Motor neuron (in vitro differentiated cells): Measurements from ENCODE around the gene ADAM23. TPM values are rescaled to one million over a fixed set of nuclear protein-coding genes. Genes with fewer than 3 reads are reported as not detected.

Experiments
- ATAC-seq, 8 experiments: fragments of 200-7000 bp; cut with Tn5 transposase; replicated peaks in 6 of 8; 2 replicates each; pipeline ENCODE4 v1.8.0; 2021; ENCODE audit warnings: mild to moderate bottlenecking in 8 of 8, moderate library complexity in 8 of 8
- H3K27ac ChIP-seq, 2 donors: fragments of 250-450 bp; sonication (Bioruptor Pico); 2 replicates each; pipeline ENCODE4 v1.9.0; 2021; ENCODE audit warnings: antibody characterized with exemption in 2 of 2, mild to moderate bottlenecking in 2 of 2, moderate library complexity in 1 of 2
- H3K4me1 ChIP-seq, 2 donors: fragments of 250-450 bp; sonication (Bioruptor Pico); replicated peaks in 1 of 2; 2 replicates each; pipeline ENCODE4 v1.6.1; 2021; ENCODE audit warnings: antibody characterized with exemption in 2 of 2, mild to moderate bottlenecking in 2 of 2, moderate library complexity in 1 of 2
- H3K4me3 ChIP-seq, 5 donors: fragments of 250-450 bp; sonication (Bioruptor Pico); 2 replicates each; pipeline ENCODE4 v1.9.0; 2021; ENCODE audit warnings: antibody characterized with exemption in 5 of 5, mild to moderate bottlenecking in 5 of 5, moderate library complexity in 4 of 5
- WGBS, 10 experiments: fragments of 450-650 bp; shearing (Covaris generic); methylation state at CpG; one replicate each; pipeline ENCODE4 v1.0.0; 2022; 5-methylcytosine and 5-hydroxymethylcytosine counted together
- in situ Hi-C, 9 experiments: fragments of 400-800 bp; cut with MboI; loops; one replicate each; pipeline ENCODE4 v1.15.0; 2021; ENCODE audit warnings: low sequenced_read_pairs in 9 of 9, low pct_unique_long_range_greater_than_20kb in 2 of 9; ENCODE audit not compliant: unreplicated experiment in 9 of 9
- total RNA-seq, 8 experiments: library from RNA; unstranded; fragments of 300-600 nt; gene quantifications; 2 replicates each; pipeline versions ENCODE4 v1.2.3 to v1.2.4, GENCODE V29; 2022

ADAM23 gene
- total RNA-seq, 8 experiments from 2014 or later: 3.2 to 44.4 (median 16.6) TPM

GRCh38 chr2:206610451-206610850 is 167.1 kb downstream of the ADAM23 start:
- no peak for ATAC-seq
- Histone ChIP-seq H3K4me1 (no peaks in the 10 kb centered on the region), H3K27ac (no peak overlapping the region), H3K4me3 (no peak overlapping the region)
- in situ Hi-C loops: no loop called here
- 20 to 100% (median 82%) methylated on average over 1 of the region's 1 CpG for WGBS, 10 experiments

DNA sequence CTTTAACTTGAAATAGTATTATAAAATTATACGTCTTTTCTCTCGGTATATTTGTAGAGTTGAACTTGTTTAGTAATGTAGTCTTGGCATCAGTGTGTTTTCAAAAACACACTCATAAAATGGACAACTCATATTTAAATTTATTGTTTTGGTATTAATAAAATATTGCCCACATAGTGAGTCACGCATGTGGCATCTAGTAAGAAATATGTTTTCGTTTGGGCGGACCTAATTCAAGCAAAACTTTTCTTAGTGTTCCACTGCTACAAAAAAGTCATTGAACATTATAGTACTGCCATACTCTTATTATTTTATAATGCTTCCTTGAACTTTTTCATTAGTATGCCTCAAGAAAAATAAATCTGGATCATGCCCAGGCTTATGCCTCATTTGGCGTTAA is 167.9 kb downstream of the ADAM23 start:
- no peak overlapping the region for H3K4me3 ChIP-seq
- ATAC-seq: no peak
- H3K27ac ChIP-seq: no peak overlapping the region

GRCh38 chr2:206611736-206612135 is 168.4 kb downstream of the ADAM23 start:
- Histone ChIP-seq H3K27ac (no peak overlapping the region), H3K4me1 (no peaks in the 10 kb centered on the region), H3K4me3 (no peak overlapping the region)
- WGBS, 10 experiments: 56 to 100% (median 87%) methylated on average over 1 to 3 of the region's 3 CpGs; no CpG with 5 or more reads in 2 of the 10 experiments
- no peak for ATAC-seq
- in situ Hi-C loops: no loop called here

More for the DNA sequence above, 167.9 kb downstream of the ADAM23 start:
- 80 to 100% (median 94%) methylated on average over 3 to 6 of the region's 6 CpGs for WGBS, 10 experiments
- in situ Hi-C loops: no loop called here
- H3K4me1 ChIP-seq: no peaks in the 10 kb centered on the region

GRCh38 chr2:206614811-206615210 is 171.5 kb downstream of the ADAM23 start:
- H3K27ac ChIP-seq: no peak overlapping the region
- peak in 4 of 8 experiments; percentile 27 to 43 (median 37) for ATAC-seq
- 80 to 100% (median 93%) methylated on average over 1 to 6 of the region's 6 CpGs; no CpG with 5 or more reads in 1 of the 10 experiments for WGBS, 10 experiments
- in situ Hi-C loops: no loop called here
- no peak overlapping the region for H3K4me3 ChIP-seq
- H3K4me1 ChIP-seq: no peaks in the 10 kb centered on the region

- no peaks in the 10 kb centered on the region for H3K4me1 ChIP-seq
- no peak overlapping the region for H3K4me3 ChIP-seq
- in situ Hi-C loops: no loop called here
- no peak overlapping the region for H3K27ac ChIP-seq
- WGBS, 10 experiments: 80 to 100% (median 87%) methylated on average over 1 to 6 of the region's 7 CpGs; no CpG with 5 or more reads in 1 of the 10 experiments
- peak in 1 of 8 experiments; percentile 24 for ATAC-seq
Measured at GRCh38 chr2:206615417-206616089, 172.2 kb downstream of the ADAM23 start.

DNA sequence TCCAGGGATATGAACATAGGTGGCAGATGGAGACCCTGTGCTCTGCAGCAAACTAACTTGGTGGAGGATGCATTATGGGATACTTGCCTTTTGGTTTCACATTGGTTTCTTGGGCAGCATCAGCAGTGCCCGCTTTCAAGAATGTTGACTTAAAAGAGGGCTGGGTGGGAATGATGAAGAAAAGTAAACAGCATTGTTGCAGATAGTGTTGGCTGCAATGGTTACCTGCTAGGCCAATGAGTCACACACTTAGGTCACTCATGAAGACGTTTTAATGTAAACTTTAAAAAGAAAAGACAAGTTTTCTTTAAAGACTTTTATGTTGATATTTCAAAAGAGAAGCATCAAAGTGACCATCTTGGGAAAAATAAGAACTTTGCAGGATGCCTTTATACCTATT is 172.8 kb downstream of the ADAM23 start:
- H3K4me1 ChIP-seq: no peaks in the 10 kb centered on the region
- WGBS, 10 experiments: 0 to 100% (median 74%) methylated on average over 1 to 2 of the region's 2 CpGs; no CpG with 5 or more reads in 3 of the 10 experiments
- in situ Hi-C loops: no loop called here
- no peak for ATAC-seq
- H3K4me3 ChIP-seq: no peak overlapping the region
- H3K27ac ChIP-seq: no peak overlapping the region

GRCh38 chr2:206619011-206619410 is 175.7 kb downstream of the ADAM23 start:
- 64 to 100% (median 85%) methylated on average over 1 to 3 of the region's 3 CpGs for WGBS, 10 experiments
- in situ Hi-C loops: no loop called here
- H3K27ac ChIP-seq: no peak overlapping the region
- no peak overlapping the region for H3K4me3 ChIP-seq
- no peaks in the 10 kb centered on the region for H3K4me1 ChIP-seq
- ATAC-seq: no peak

DNA sequence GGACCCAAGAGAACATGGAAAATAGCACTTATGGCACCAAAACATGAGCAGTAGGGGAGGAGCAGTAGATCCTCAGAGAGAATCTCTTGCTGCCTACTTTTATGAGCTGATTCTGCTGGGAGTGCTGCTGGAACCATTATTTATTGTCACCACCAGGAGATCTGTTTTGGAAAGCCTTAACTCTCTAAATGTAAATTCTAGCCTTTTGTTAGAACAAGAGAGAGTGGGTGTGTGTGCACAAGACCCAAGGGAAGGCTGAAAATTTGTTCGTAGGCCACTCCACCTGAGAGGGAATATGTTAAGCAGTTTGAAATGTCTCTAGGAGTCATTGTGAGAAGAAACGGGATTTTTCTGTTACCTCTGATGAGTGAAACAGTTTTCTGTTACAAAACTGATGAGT is 182.8 kb downstream of the ADAM23 start:
- in situ Hi-C loops: no loop called here
- Histone ChIP-seq H3K4me1 (no peaks in the 10 kb centered on the region), H3K4me3 (no peak overlapping the region), H3K27ac (no peak overlapping the region)
- WGBS, 10 experiments: 0 to 70% (median 60%) methylated on average over 1 to 2 of the region's 2 CpGs; no CpG with 5 or more reads in 1 of the 10 experiments
- ATAC-seq: no peak

GRCh38 chr2:206627632-206628031 is 184.3 kb downstream of the ADAM23 start:
- Histone ChIP-seq H3K4me3 (no peak overlapping the region), H3K4me1 (no peaks in the 10 kb centered on the region), H3K27ac (no peak overlapping the region)
- peak in 1 of 8 experiments; percentile 32 for ATAC-seq
- in situ Hi-C loops: no loop called here

- WGBS, 10 experiments: 0 to 83% (median 49%) methylated on average over 1 to 3 of the region's 3 CpGs; no CpG with 5 or more reads in 1 of the 10 experiments
- no peaks in the 10 kb centered on the region for H3K4me1 ChIP-seq
- peak in 3 of 8 experiments; percentile 23 to 62 (median 32) for ATAC-seq
- H3K27ac ChIP-seq: no peak overlapping the region
- H3K4me3 ChIP-seq: no peak overlapping the region
- in situ Hi-C loops: no loop called here
Measured at GRCh38 chr2:206631340-206631739, 188.0 kb downstream of the ADAM23 start.

GRCh38 chr2:206635015-206635414 is 191.7 kb downstream of the ADAM23 start:
- no peak overlapping the region for H3K27ac ChIP-seq
- in situ Hi-C loops: no loop called here
- 13 to 100% (median 67%) methylated on average over 1 of the region's 1 CpG; no CpG with 5 or more reads in 4 of the 10 experiments for WGBS, 10 experiments
- no peaks in the 10 kb centered on the region for H3K4me1 ChIP-seq
- ATAC-seq: no peak
- H3K4me3 ChIP-seq: no peak overlapping the region

- in situ Hi-C loops: no loop called here
- no peak for ATAC-seq
- WGBS, 10 experiments: 0 to 60% (median 22%) methylated on average over 1 to 2 of the region's 2 CpGs; no CpG with 5 or more reads in 1 of the 10 experiments
- Histone ChIP-seq H3K4me3 (no peak overlapping the region), H3K4me1 (peaks cover 3 to 4% of the 10 kb centered on the region in 2 donors), H3K27ac (no peak overlapping the region)
Measured at GRCh38 chr2:206639636-206640035, 196.3 kb downstream of the ADAM23 start.

DNA sequence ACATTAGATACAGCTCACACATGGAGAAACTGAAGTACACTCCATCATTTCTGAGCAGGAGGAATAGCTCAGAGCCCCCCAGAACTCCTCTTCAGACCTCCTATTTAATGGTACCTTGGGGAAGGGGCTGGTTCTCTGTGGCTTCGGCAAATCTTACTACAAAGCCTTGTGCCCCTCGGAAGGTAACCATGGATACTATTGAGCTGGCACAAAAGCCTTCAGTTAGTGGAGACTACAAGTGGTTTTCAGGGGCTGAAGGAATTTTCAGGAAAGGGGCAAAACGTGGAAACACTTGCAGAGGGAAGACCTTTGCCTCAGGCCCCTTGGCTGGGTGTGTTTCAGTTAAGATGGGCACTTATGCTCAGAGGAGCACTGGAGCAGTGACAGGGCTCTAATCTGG is 197.9 kb downstream of the ADAM23 start:
- WGBS, 10 experiments: 10 to 25% (median 20%) methylated on average over 1 to 3 of the region's 3 CpGs; no CpG with 5 or more reads in 5 of the 10 experiments

More for the DNA sequence above, 197.9 kb downstream of the ADAM23 start:
- in situ Hi-C loops: no loop called here
- no peak for ATAC-seq
- peaks cover 3 to 4% of the 10 kb centered on the region in 2 donors for H3K4me1 ChIP-seq
- no peak overlapping the region for H3K27ac ChIP-seq
- no peak overlapping the region for H3K4me3 ChIP-seq
